PC-9 (cell line): Measurements from ENCODE around the gene GVQW3.

ENCODE experiments used
- CTCF ChIP-seq: fragments of 200-600 bp; sonication (generic); conservative IDR thresholded peaks from 2 replicates; pipeline ENCODE4 v1.6.1; 2017; ENCODE audit warnings: mixed run types, antibody characterized with exemption, mild to moderate bottlenecking, moderate library complexity
- EZH2 ChIP-seq: fragments of 200-600 bp; sonication (generic); IDR thresholded peaks from 2 replicates; pipeline ENCODE4 v1.8.0; 2017; ENCODE audit warnings: antibody characterized with exemption, low read depth

- TF ChIP-seq CTCF (no peak), EZH2 (no peak)
Measured at GRCh38 chr11:76391021-76391420, 9.9 kb downstream of the GVQW3 start.
